K562 (cell line): ENCODE results near the gene SMIM15. TPM values are rescaled to one million over a fixed set of nuclear protein-coding genes. Genes with fewer than 3 reads are reported as not detected.

Experiments used
- ATAC-seq: fragments of 200-7000 bp; cut with Tn5 transposase; 3 replicates; pipeline ENCODE4 v1.9.1; 2020; ENCODE audit warnings: moderate library complexity
- BruUV-seq: library from RNA; stranded (reverse); fragments of 400-500 nt; replicated peaks from 2 replicates; lab custom pipeline; 2021; lab: Mats Ljungman, UMichigan
- CTCF ChIA-PET: fragments of 300-600 bp; formaldehyde crosslinking; extraction: SDS; loops from one replicate; lab custom pipeline; 2021; ENCODE audit warnings: low intra/inter-chr PET ratio; lab: Yijun Ruan, JAX
- POLR2A ChIA-PET: fragments of 300-600, 350-650 bp; sonication (Branson Sonifier 250); formaldehyde crosslinking; extraction: SDS; loops from one replicate; lab custom pipeline; 2021; ENCODE audit warnings: antibody characterized with exemption, inconsistent platforms; lab: Yijun Ruan, JAX
- DNase-seq, 4 experiments: peaks; one replicate each; pipeline versions ENCODE4 v3.0.0 to v3.0.0-alpha.2; 2011 to 2018; ENCODE audit warnings: low spot score in 3 of 4, mixed read lengths in 3 of 4; ENCODE audit errors: extremely low read depth in 1 of 4
- FAIRE-seq: peaks from 2 replicates; lab custom pipeline; 2011; peaks lifted over from hg19 to GRCh38; lab: Jason Lieb, UNC
- H2AFZ ChIP-seq: 2 replicates; pipeline ENCODE4 v1.6.0; 2011; ENCODE audit warnings: low read depth, low read length, control low read depth, inconsistent platforms
- H3K27ac ChIP-seq: fragments of 200-600 bp; 3 replicates; pipeline ENCODE4 v1.8.0; 2011; ENCODE audit warnings: low read depth, mild to moderate bottlenecking, control low read depth, inconsistent platforms, low read length, moderate library complexity, mixed read lengths; ENCODE audit errors: extremely low read depth
- H3K27me3 ChIP-seq, 2 experiments: fragments of 300-600 bp in 1 of 2; 2 replicates in 1 of 2; 3 replicates in 1 of 2; pipeline versions ENCODE4 v1.6.0 to v1.8.0; 2011; ENCODE audit warnings: inconsistent platforms in 2 of 2, low read length in 2 of 2, mild to moderate bottlenecking in 1 of 2, mixed read lengths in 1 of 2, moderate library complexity in 1 of 2; ENCODE audit not compliant: control insufficient read depth in 2 of 2, insufficient read depth in 2 of 2
- H3K36me3 ChIP-seq: fragments of 300-600 bp; 3 replicates; pipeline ENCODE4 v1.8.0; 2011; ENCODE audit warnings: mild to moderate bottlenecking, low read length, inconsistent platforms; ENCODE audit not compliant: control insufficient read depth, insufficient read depth
- H3K4me1 ChIP-seq, 2 experiments: fragments of 200-600 bp in 1 of 2; replicated peaks in 1 of 2; 2 replicates in 1 of 2; 3 replicates in 1 of 2; pipeline versions ENCODE4 v1.5.1 to v1.8.0; 2011; ENCODE audit warnings: inconsistent platforms in 2 of 2, low read length in 2 of 2, mild to moderate bottlenecking in 1 of 2, mixed read lengths in 1 of 2, moderate library complexity in 1 of 2; ENCODE audit not compliant: control insufficient read depth in 2 of 2, insufficient read depth in 2 of 2
- H3K4me2 ChIP-seq: 2 replicates; pipeline ENCODE4 v1.6.1; 2011; ENCODE audit warnings: low read length, control low read depth, inconsistent platforms, mixed read lengths; ENCODE audit not compliant: insufficient read depth
- H3K4me3 ChIP-seq: fragments of 200-600 bp; sonication (generic), shearing (Covaris generic); 2 replicates; pipeline ENCODE4 v1.5.1; 2016; ENCODE audit warnings: control low read depth, inconsistent platforms
- H3K79me2 ChIP-seq: fragments of 200-600 bp; 3 replicates; pipeline ENCODE4 v1.8.0; 2011; ENCODE audit warnings: low read length, inconsistent platforms; ENCODE audit not compliant: control insufficient read depth, insufficient read depth
- H3K9ac ChIP-seq, 2 experiments: 2 replicates each; pipeline versions ENCODE4 v1.6.0 to v1.6.1; 2011; ENCODE audit warnings: low read depth in 2 of 2, low read length in 2 of 2, control low read depth in 1 of 2, inconsistent platforms in 1 of 2, mild to moderate bottlenecking in 1 of 2, mixed read lengths in 1 of 2; ENCODE audit not compliant: insufficient read depth in 1 of 2
- H3K9me1 ChIP-seq: one replicate; pipeline ENCODE4 v1.6.0; 2011; ENCODE audit warnings: inconsistent platforms, mild to moderate bottlenecking, low read length, moderate library complexity; ENCODE audit not compliant: control insufficient read depth, insufficient read depth
- H3K9me3 ChIP-seq: replicated peaks from 2 replicates; pipeline ENCODE4 v1.5.1; 2011; ENCODE audit warnings: low read depth, low read length, inconsistent platforms; ENCODE audit not compliant: control insufficient read depth, insufficient read depth
- H4K20me1 ChIP-seq: replicated peaks from 2 replicates; pipeline ENCODE4 v1.6.1; 2011; ENCODE audit warnings: low read length, inconsistent platforms, mixed read lengths; ENCODE audit not compliant: control insufficient read depth, insufficient read depth
- FOSL1 ChIP-seq: fragments of 200-800 bp; sonication (Bioruptor generic); conservative IDR thresholded peaks from 2 replicates; pipeline ENCODE4 v1.6.1; 2016; ENCODE audit warnings: missing genetic modification characterization, missing compliant biosample characterization
- KAT8 ChIP-seq: fragments of 450-650 bp; IDR thresholded peaks from 2 replicates; pipeline ENCODE4 v1.6.1; 2016; ENCODE audit warnings: low read depth, mild to moderate bottlenecking
- RFX5 ChIP-seq: IDR thresholded peaks from 2 replicates; pipeline ENCODE4 v1.6.1; 2011; ENCODE audit warnings: low read depth, mild to moderate bottlenecking, improper control_type of control experiment, low read length
- SP2 ChIP-seq: IDR thresholded peaks from 2 replicates; pipeline ENCODE4 v1.6.1; 2011; ENCODE audit warnings: mild to moderate bottlenecking, low read depth, low read length, moderate library complexity; ENCODE audit not compliant: poor library complexity, severe bottlenecking; ENCODE audit errors: extremely low read depth
- SRSF9 ChIP-seq: fragments of 200-400 bp; formaldehyde crosslinking; IDR thresholded peaks from 2 replicates; pipeline ENCODE4 v1.6.1; 2017; ENCODE audit warnings: low read depth, low read length, borderline replicate concordance
- ZFPM2 ChIP-seq: fragments of 250-450 bp; sonication (Bioruptor Pico); IDR thresholded peaks from 2 replicates; pipeline ENCODE4 v1.5.1; 2022; ENCODE audit warnings: mild to moderate bottlenecking
- ZNF589 ChIP-seq: fragments of 200-800 bp; sonication (Bioruptor generic); IDR thresholded peaks from 2 replicates; pipeline ENCODE4 v1.6.1; 2016; ENCODE audit warnings: low read depth, missing genetic modification characterization, missing compliant biosample characterization
- ZZZ3 ChIP-seq: fragments of 450-650 bp; IDR thresholded peaks from 2 replicates; pipeline ENCODE4 v1.6.1; 2016; ENCODE audit warnings: antibody characterized with exemption, mild to moderate bottlenecking, moderate library complexity
- WGBS: fragments of 100-300 bp; shearing (Covaris generic); methylation state at CpG from one replicate; pipeline ENCODE4 v1.1.6; 2016; ENCODE audit warnings: low coverage, mixed read lengths; ENCODE audit not compliant: insufficient coverage; ENCODE audit errors: missing lambda C conversion rate; 5-methylcytosine and 5-hydroxymethylcytosine counted together
- in situ Hi-C: fragments of 300-500 bp; cut with MboI; formaldehyde crosslinking; loops from 4 replicates; pipeline ENCODE4 v1.15.0; 2018; ENCODE audit warnings: inconsistent platforms, mixed read lengths
- intact Hi-C: fragments of 100-400 bp; cut with micrococcal nuclease; formaldehyde crosslinking; loops from 2 replicates; pipeline ENCODE4 v1.14.2; 2022
- polyA plus RNA-seq, 8 experiments: library from polyadenylated mRNA; depleted of rRNA in 4 of 8; stranded (reverse) in 5 of 8; unstranded in 3 of 8; fragments of >200 nt; fragmentation: Nextera tagmentation in 2 of 8; fragmentation: Illumina TruSeq in 1 of 8; extraction: Ambion mirVana in 2 of 8; extraction: Trizol in 1 of 8; gene quantifications; 2 replicates each; pipeline versions ENCODE4 v1.2.1 to v1.2.3, GENCODE V29; 2011 to 2014; ENCODE audit warnings: inconsistent platforms in 1 of 8, missing spikeins in 1 of 8
- total RNA-seq, 7 experiments: library from RNA; depleted of rRNA in 6 of 7; stranded (reverse); fragments of >200 nt in 6 of 7; fragmentation: Illumina TruSeq in 2 of 7; extraction: Trizol in 2 of 7; gene quantifications; 2 replicates each; pipeline versions ENCODE4 v1.2.1 to v1.2.3, GENCODE V29; 2011 to 2021; ENCODE audit warnings: low replicate concordance in 1 of 7
- TF ChIP-seq, protein P1 (sequence below): fragments of 250-450 bp; sonication (Bioruptor Pico); IDR thresholded peaks from 2 replicates; pipeline ENCODE4 v1.5.1; 2021; ENCODE audit warnings: mild to moderate bottlenecking

The SMIM15 gene
- total and polyA plus RNA-seq, 9 of the 15 experiments (the other 6 are each of a cell fraction or from before 2014, with no cell fraction given) = 16.6 to 124 (median 82.0) TPM

GRCh38 chr5:61159070-61159469 lies 3.2 kb downstream of the SMIM15 start:
- Histone ChIP-seq H3K4me2 (no peak overlapping the region), H2AFZ (no peak overlapping the region), H3K36me3 (peaks cover 44% of the 10 kb centered on the region), H3K9me1 (no peaks in the 10 kb centered on the region), H3K4me1 (peaks cover 0 to 17% of the 10 kb centered on the region in 2 experiments; a peak in 3 of 5 replicates), H3K27ac (no peak overlapping the region), H3K79me2 (peaks cover 70% of the 10 kb centered on the region), H3K9me3 (no peaks in the 10 kb centered on the region), H3K9ac (no peak overlapping the region), H3K27me3 (no peaks in the 10 kb centered on the region), H3K4me3 (no peak overlapping the region), H4K20me1 (no peaks in the 10 kb centered on the region)
- FAIRE-seq = no peak
- CTCF ChIA-PET = no interaction called here
- TF ChIP-seq ZFPM2 (CRISPR knock-in tag) = no peak
- no peak for TF ChIP-seq ZZZ3
- TF ChIP-seq FOSL1 = no peak
- no peak for TF ChIP-seq ZNF589 (CRISPR knock-in tag)
- no peak for TF ChIP-seq KAT8
- TF ChIP-seq RFX5 = no peak
- TF ChIP-seq SRSF9 = no peak
- 98% methylated on average over 3 of the region's 3 CpGs for WGBS
- intact Hi-C loops = no loop called here
- POLR2A ChIA-PET = no interaction called here
- DNase-seq = no peak
- in situ Hi-C loops = no loop called here
- BruUV-seq = no TSS peak
- ATAC-seq = no peak

DNA sequence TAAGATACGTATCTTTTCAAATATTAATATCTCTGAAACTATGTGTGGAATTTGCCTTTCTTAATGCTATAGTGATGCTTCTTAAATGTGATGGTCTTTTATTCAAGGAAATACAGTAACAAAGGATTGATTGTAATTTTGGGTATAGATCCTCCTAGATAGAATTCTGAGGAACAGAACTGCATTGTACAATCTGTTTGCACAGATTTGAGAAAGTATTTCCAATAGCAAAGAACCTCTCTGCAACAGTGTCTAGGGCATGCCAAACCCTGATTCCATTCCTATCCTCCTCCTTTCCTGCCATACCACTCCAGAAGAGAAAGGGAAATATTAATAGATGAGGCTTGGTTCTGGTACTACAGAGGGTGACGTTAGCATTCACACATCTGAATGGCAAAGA lies 10.4 kb downstream of the SMIM15 start:
- in situ Hi-C loops (no loop called here), intact Hi-C loops (no loop called here)
- Histone ChIP-seq H3K9me3 (no peaks in the 10 kb centered on the region), H2AFZ (no peak overlapping the region), H3K9me1 (no peaks in the 10 kb centered on the region), H3K4me3 (no peak overlapping the region), H3K4me1 (no peaks in the 10 kb centered on the region), H3K27me3 (no peaks in the 10 kb centered on the region), H3K27ac (no peak overlapping the region), H3K4me2 (no peak overlapping the region), H4K20me1 (no peaks in the 10 kb centered on the region), H3K79me2 (0 out of 3 replicates have a peak, but pooled peaks cover 2% of the 10 kb centered on the region), H3K36me3 (peaks cover 13% of the 10 kb centered on the region; the same call in 1 of the 3 replicates), H3K9ac (no peak overlapping the region)
- no peak for TF ChIP-seq SP2
- TF ChIP-seq, protein P1, sequence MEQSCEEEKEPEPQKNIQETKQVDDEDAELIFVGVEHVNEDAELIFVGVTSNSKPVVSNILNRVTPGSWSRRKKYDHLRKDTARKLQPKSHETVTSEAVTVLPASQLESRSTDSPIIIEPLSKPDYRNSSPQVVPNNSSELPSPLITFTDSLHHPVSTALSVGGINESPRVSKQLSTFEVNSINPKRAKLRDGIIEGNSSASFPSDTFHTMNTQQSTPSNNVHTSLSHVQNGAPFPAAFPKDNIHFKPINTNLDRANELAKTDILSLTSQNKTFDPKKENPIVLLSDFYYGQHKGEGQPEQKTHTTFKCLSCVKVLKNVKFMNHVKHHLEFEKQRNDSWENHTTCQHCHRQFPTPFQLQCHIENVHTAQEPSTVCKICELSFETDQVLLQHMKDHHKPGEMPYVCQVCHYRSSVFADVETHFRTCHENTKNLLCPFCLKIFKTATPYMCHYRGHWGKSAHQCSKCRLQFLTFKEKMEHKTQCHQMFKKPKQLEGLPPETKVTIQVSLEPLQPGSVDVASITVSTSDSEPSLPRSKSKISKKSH = no peak
- POLR2A ChIA-PET = no interaction called here
- no peak for ATAC-seq
- 78% methylated on average over 2 of the region's 2 CpGs for WGBS
- DNase-seq = no peak
- FAIRE-seq = no peak
- CTCF ChIA-PET = no interaction called here
- BruUV-seq = no TSS peak
